Muscle layer of duodenum (tissue), 2 donors: Measurements from ENCODE around the gene ZNF165.
"Not testable (repeated sequence)": the region's sequence is repeated elsewhere in the genome, so short reads cannot be mapped to it uniquely, and the experiment has no call there.

ENCODE experiments used
- H3K27ac ChIP-seq: one replicate; pipeline ENCODE4 v1.7.0; 2013; ENCODE audit warnings: mild to moderate bottlenecking, low read length
- H3K27me3 ChIP-seq: one replicate; pipeline ENCODE4 v1.7.0; 2013; ENCODE audit warnings: low read depth, mild to moderate bottlenecking, control low read depth, low read length
- H3K36me3 ChIP-seq, 2 donors: one replicate each; pipeline ENCODE4 v1.7.0; 2013; ENCODE audit warnings: low read length in 2 of 2, control low read depth in 1 of 2, mild to moderate bottlenecking in 1 of 2; ENCODE audit not compliant: insufficient read depth in 2 of 2, control insufficient read depth in 1 of 2
- H3K4me1 ChIP-seq, 2 donors: one replicate each; pipeline ENCODE4 v1.7.0; 2013; ENCODE audit warnings: low read length in 2 of 2, mild to moderate bottlenecking in 2 of 2, control low read depth in 1 of 2, moderate library complexity in 1 of 2; ENCODE audit not compliant: insufficient read depth in 2 of 2, control insufficient read depth in 1 of 2
- H3K4me3 ChIP-seq, 2 donors: one replicate each; pipeline ENCODE4 v1.7.0; 2013; ENCODE audit warnings: low read length in 2 of 2, low read depth in 1 of 2, mild to moderate bottlenecking in 1 of 2
- H3K9me3 ChIP-seq, 2 donors: one replicate each; pipeline ENCODE4 v1.7.0; 2013; ENCODE audit warnings: low read length in 2 of 2, control low read depth in 1 of 2, mild to moderate bottlenecking in 1 of 2; ENCODE audit not compliant: control insufficient read depth in 1 of 2
- donor health status: healthy.

The ZNF165 gene

DNA sequence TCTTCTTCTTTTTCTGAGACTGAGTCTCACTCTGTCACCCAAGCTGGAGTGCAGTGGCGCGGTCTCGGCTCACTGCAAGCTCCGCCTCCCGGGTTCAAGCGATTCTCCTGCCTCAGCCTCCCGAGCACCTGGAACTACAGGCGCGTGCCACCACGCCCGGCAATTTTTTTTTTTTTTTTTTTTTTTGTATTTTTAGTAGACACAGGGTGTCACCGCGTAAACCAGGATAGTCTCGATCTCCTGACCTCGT is at the start of gene ZNF165:
Gene ZNF165, plus strand, starts transcription at position 188 of the 250 bp plus-strand sequence. CDS start 4,913 bp downstream, outside the sequence.
- not testable (repeated sequence) for H3K9me3 ChIP-seq, H3K27me3 ChIP-seq, H3K4me1 ChIP-seq, H3K36me3 ChIP-seq
- peak within 1 kb of the TSS; percentile 95 for H3K27ac ChIP-seq
- peak within 1 kb of the TSS; percentile 85 to 97 for H3K4me3 ChIP-seq

DNA sequence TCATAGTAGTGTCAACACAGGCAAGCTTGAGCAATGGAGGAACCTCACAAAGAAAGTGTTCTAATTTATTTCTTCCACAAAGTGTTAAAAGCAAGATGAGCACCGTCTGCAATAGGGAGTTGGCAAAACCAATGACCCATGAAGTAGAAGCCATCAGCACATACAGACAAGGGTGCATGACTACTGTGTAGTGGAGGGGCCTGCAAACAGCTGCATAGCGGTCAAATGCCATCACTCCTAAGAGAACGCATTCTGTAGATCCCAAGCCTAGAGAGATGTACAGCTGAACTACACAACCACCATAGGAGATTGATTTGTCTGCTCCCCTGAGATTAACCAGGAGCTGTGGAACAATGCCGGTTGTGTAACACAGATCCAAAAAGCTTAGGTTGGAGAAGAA is 26.8 kb upstream of the ZNF165 start:
- H3K9me3 ChIP-seq, result no peaks in the 10 kb centered on the region
- H3K4me1 ChIP-seq, result no peaks in the 10 kb centered on the region
- no peaks in the 10 kb centered on the region for H3K36me3 ChIP-seq
- H3K27me3 ChIP-seq, result no peaks in the 10 kb centered on the region
- H3K4me3 ChIP-seq, result no peak overlapping the region
- H3K27ac ChIP-seq, result no peak overlapping the region

DNA sequence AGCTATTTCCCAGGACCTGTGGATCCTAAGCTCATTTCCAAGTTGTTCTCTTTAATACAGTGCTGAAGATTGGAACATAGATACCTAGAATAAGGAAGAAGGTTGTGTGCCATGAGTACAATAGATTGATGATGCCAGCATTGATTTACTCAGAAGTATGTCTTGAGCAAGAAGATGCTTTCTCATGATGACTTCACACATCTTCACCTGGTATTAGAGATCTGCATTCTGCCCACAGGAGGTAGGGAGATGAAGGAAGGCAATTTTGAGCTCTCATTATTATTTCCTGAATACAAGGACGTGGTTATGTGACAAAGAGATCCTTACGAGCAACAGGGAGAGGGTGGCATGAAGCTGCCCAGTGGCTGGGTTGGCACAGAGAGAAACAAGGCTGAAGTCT is 20.0 kb upstream of the ZNF165 start:
- H3K4me3 ChIP-seq, result no peak overlapping the region
- no peaks in the 10 kb centered on the region for H3K27me3 ChIP-seq
- H3K27ac ChIP-seq, result no peak overlapping the region
- H3K4me1 ChIP-seq, result no peaks in the 10 kb centered on the region
- H3K9me3 ChIP-seq, result no peaks in the 10 kb centered on the region
- no peaks in the 10 kb centered on the region for H3K36me3 ChIP-seq

DNA sequence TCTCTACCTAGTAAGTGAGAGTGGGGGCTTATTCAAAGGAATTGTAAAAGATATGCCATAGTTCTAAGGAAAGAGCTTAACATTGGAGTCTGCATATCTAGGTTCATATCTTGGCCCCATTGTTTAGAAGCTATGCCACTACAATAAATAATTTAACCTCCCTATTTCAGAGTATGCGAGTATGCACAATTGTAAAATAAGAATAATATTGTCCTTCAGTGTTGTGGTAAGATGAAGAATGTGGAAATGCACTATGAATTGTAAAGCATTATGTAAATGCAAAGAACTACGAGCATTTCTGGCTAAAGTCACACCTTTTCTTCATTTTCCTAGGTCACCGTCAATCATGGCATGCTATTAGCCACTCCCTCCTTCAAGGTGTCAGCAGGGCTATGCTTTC is 16.1 kb upstream of the ZNF165 start:
- no peaks in the 10 kb centered on the region for H3K9me3 ChIP-seq
- no peaks in the 10 kb centered on the region for H3K36me3 ChIP-seq
- H3K27ac ChIP-seq, result no peak overlapping the region
- no peak overlapping the region for H3K4me3 ChIP-seq
- no peaks in the 10 kb centered on the region for H3K4me1 ChIP-seq
- no peaks in the 10 kb centered on the region for H3K27me3 ChIP-seq

DNA sequence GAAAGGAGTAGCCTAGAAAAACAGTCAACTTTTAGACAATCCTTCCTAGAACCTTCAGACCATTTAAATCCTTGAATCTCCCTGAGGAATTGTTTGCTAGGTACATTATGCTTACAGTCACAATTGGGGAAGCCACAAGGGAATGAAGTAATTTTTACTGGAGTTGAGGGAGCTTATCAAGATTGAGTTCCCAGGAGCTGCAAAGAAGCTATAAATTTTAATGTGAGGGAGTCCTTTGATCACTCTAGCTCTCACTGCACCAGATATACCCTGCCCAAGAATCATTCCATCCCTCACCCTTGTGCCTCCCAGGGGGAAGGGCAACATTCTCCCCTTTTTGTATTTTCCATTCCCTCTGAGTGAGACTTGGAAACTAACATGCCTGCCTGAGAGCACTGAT is 12.3 kb upstream of the ZNF165 start:
- H3K27ac ChIP-seq, result no peak overlapping the region
- no peaks in the 10 kb centered on the region for H3K9me3 ChIP-seq
- H3K4me1 ChIP-seq, result no peaks in the 10 kb centered on the region
- H3K36me3 ChIP-seq, result no peaks in the 10 kb centered on the region
- H3K27me3 ChIP-seq, result peaks cover 4% of the 10 kb centered on the region
- no peak overlapping the region for H3K4me3 ChIP-seq

- not testable (repeated sequence) for H3K27me3 ChIP-seq, H3K27ac ChIP-seq, H3K4me1 ChIP-seq, H3K4me3 ChIP-seq, H3K9me3 ChIP-seq, H3K36me3 ChIP-seq
These were observed 9.4 kb upstream of the ZNF165 start for GRCh38 chr6:28070968-28071367.

DNA sequence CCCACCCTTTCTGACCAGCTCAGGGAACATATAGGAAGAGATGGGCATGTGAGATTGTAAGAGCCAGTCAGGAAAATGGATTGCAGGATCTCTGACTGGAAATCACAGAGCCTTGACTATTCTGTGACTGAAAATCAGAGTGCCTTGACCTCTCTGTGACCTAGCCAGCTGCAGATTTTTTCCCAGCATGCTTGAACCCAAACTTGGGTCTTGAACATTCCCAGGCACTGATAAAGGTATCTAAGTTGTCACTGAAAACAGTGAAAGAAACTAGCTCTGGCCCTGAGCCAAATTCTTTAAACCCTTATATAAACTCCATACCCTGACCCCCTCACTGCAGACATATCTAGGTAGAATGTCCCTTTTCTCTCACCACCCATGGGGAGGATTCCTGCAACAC is 2.3 kb upstream of the ZNF165 start:
- Histone ChIP-seq H3K4me1 (peaks cover 0 to 4% of the 10 kb centered on the region in 2 donors), H3K9me3 (no peaks in the 10 kb centered on the region), H3K4me3 (no peak overlapping the region), H3K27ac (no peak overlapping the region), H3K36me3 (no peaks in the 10 kb centered on the region), H3K27me3 (no peaks in the 10 kb centered on the region)

- no peaks in the 10 kb centered on the region for H3K36me3 ChIP-seq
- H3K4me3 ChIP-seq, result no peak overlapping the region
- H3K27me3 ChIP-seq, result no peaks in the 10 kb centered on the region
- no peak overlapping the region for H3K27ac ChIP-seq
- peaks cover 0 to 4% of the 10 kb centered on the region in 2 donors for H3K4me1 ChIP-seq
- H3K9me3 ChIP-seq, result no peaks in the 10 kb centered on the region
These were observed 1.5 kb upstream of the ZNF165 start for GRCh38 chr6:28078836-28079235.

GRCh38 chr6:28080631-28081485 is 490 bp downstream of the ZNF165 start:
- H3K4me1 ChIP-seq, result peaks cover 0 to 4% of the 10 kb centered on the region in 2 donors
- no peaks in the 10 kb centered on the region for H3K27me3 ChIP-seq
- peaks cover 0 to 5% of the 10 kb centered on the region in 2 donors for H3K36me3 ChIP-seq
- H3K9me3 ChIP-seq, result no peaks in the 10 kb centered on the region
- H3K27ac ChIP-seq, result peak overlapping the region; percentile 95
- H3K4me3 ChIP-seq, result peak overlapping the region; percentile 85 to 97

DNA sequence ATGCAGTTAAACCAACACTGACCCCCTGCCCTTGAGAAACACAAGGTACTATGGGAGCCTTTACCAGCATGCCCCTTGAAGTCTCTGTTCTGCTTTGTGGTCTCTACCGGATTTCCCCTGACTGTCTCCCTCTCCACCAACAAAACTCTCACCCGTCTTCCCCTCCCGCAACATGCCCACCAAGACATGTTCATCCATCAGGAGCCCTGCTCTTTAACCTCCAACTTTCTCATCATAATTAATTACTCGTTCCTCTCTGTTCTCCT is 1.1 kb downstream of the ZNF165 start:
- Histone ChIP-seq H3K9me3 (no peaks in the 10 kb centered on the region), H3K4me1 (peaks cover 0 to 4% of the 10 kb centered on the region in 2 donors), H3K27ac (peak overlapping the region; percentile 95), H3K4me3 (peak overlapping the region; percentile 85 to 97), H3K36me3 (peaks cover 0 to 9% of the 10 kb centered on the region in 2 donors), H3K27me3 (no peaks in the 10 kb centered on the region)

DNA sequence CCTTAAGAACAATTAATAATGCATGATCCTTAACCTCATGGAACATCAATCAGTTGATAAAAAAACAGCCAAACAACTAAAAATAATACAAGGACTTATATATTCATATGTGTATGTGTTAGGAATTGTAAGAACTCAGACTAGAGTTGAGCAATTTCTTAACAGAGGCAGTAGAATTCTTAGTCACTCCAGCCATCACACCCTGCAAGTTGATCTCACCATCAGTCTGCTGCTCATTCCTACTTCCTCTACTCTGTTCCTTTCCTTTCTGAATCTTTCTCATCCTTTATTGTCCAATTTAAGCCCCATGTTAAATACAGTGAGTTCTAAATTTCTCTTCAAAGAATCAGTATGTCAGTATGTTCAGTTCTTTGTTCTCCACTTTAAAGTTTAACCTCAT is 2.6 kb downstream of the ZNF165 start:
- H3K27me3 ChIP-seq, result no peaks in the 10 kb centered on the region
- peaks cover 5 to 9% of the 10 kb centered on the region in 2 donors for H3K36me3 ChIP-seq
- peaks cover 0 to 4% of the 10 kb centered on the region in 2 donors for H3K4me1 ChIP-seq
- no peaks in the 10 kb centered on the region for H3K9me3 ChIP-seq
- H3K4me3 ChIP-seq, result no peak overlapping the region
- no peak overlapping the region for H3K27ac ChIP-seq

DNA sequence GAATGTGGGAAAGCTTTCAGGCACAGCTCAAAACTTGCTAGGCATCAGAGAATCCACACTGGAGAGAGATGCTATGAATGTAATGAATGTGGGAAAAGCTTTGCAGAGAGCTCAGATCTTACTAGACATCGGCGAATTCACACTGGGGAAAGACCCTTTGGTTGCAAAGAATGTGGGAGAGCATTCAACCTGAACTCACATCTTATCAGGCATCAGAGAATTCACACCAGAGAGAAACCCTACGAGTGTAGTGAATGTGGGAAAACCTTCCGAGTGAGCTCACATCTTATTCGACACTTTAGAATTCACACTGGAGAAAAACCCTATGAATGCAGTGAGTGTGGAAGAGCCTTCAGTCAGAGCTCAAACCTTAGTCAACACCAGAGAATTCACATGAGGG is 8.7 kb downstream of the ZNF165 start:
- no peak overlapping the region for H3K27ac ChIP-seq
- no peaks in the 10 kb centered on the region for H3K4me1 ChIP-seq
- H3K9me3 ChIP-seq, result peaks cover 3 to 15% of the 10 kb centered on the region in 2 donors
- no peaks in the 10 kb centered on the region for H3K27me3 ChIP-seq
- H3K4me3 ChIP-seq, result no peak overlapping the region
- peaks cover 19 to 22% of the 10 kb centered on the region in 2 donors for H3K36me3 ChIP-seq
